IMR-90 (cell line): ENCODE data around the gene IQGAP2. TPM values are rescaled to one million over a fixed set of nuclear protein-coding genes. Genes with fewer than 3 reads are reported as not detected.

Source experiments
- ATAC-seq: fragments of 200-7000 bp; cut with Tn5 transposase; 2 replicates; pipeline ENCODE4 v1.9.1; 2020; ENCODE audit warnings: low read depth, mild to moderate bottlenecking, moderate library complexity
- BruUV-seq: library from RNA; stranded (reverse); fragments of 400-500 nt; replicated peaks from 2 replicates; lab custom pipeline; 2021; lab: Mats Ljungman, UMichigan
- CTCF ChIA-PET: fragments of 300-600 bp; formaldehyde crosslinking; extraction: SDS; loops from one replicate; lab custom pipeline; 2021; ENCODE audit warnings: antibody characterized with exemption; lab: Yijun Ruan, JAX
- POLR2A ChIA-PET: fragments of 300-600 bp; sonication (Branson Sonifier 250); formaldehyde crosslinking; loops from one replicate; lab custom pipeline; 2022; ENCODE audit warnings: antibody characterized with exemption; ENCODE audit not compliant: unreplicated experiment; lab: Charles Lee
- DNase-seq: peaks from one replicate; pipeline ENCODE4 v3.0.0; 2013
- H2AFZ ChIP-seq: replicated peaks from 2 replicates; pipeline ENCODE3; 2013; ENCODE audit warnings: low read length, mild to moderate bottlenecking; ENCODE audit not compliant: poor library complexity
- H2AK5ac ChIP-seq: 2 replicates; pipeline ENCODE4 v1.6.1; 2013; ENCODE audit warnings: low read depth, low read length, inconsistent platforms
- H2AK9ac ChIP-seq: replicated peaks from 2 replicates; pipeline ENCODE3; 2013; ENCODE audit warnings: mild to moderate bottlenecking, low read depth, low read length, moderate library complexity; ENCODE audit not compliant: poor library complexity
- H2BK120ac ChIP-seq: 2 replicates; pipeline ENCODE4 v1.6.1; 2013; ENCODE audit warnings: low read depth, low read length, inconsistent platforms
- H2BK15ac ChIP-seq: 3 replicates; pipeline ENCODE4 v1.6.1; 2013; ENCODE audit warnings: low read depth, low read length, inconsistent platforms
- H2BK20ac ChIP-seq: 2 replicates; pipeline ENCODE4 v1.6.1; 2013; ENCODE audit warnings: low read depth, mild to moderate bottlenecking, inconsistent platforms, low read length, moderate library complexity
- H2BK5ac ChIP-seq: 2 replicates; pipeline ENCODE4 v1.6.1; 2013; ENCODE audit warnings: mild to moderate bottlenecking, low read depth, low read length, inconsistent platforms; ENCODE audit not compliant: poor library complexity, severe bottlenecking
- H3K14ac ChIP-seq: replicated peaks from 2 replicates; pipeline ENCODE4 v1.6.1; 2013; ENCODE audit warnings: low read depth, low read length, inconsistent platforms
- H3K18ac ChIP-seq: 2 replicates; pipeline ENCODE4 v1.6.1; 2013; ENCODE audit warnings: low read depth, low read length, control low read depth
- H3K23ac ChIP-seq: 2 replicates; pipeline ENCODE4 v1.6.1; 2013; ENCODE audit warnings: low read depth, low read length, inconsistent platforms
- H3K27ac ChIP-seq: 2 replicates; pipeline ENCODE4 v1.5.1; 2013; ENCODE audit warnings: mild to moderate bottlenecking, control low read depth, low read length; ENCODE audit not compliant: insufficient read depth
- H3K27me3 ChIP-seq: 2 replicates; pipeline ENCODE4 v1.6.1; 2013; ENCODE audit warnings: low read length; ENCODE audit not compliant: control insufficient read depth, insufficient read depth
- H3K36me3 ChIP-seq: 2 replicates; pipeline ENCODE4 v1.6.1; 2013; ENCODE audit warnings: low read length, mixed read lengths; ENCODE audit not compliant: control insufficient read depth, insufficient read depth
- H3K4ac ChIP-seq: 2 replicates; pipeline ENCODE4 v1.6.1; 2013; ENCODE audit warnings: low read depth, low read length, inconsistent platforms
- H3K4me1 ChIP-seq: 2 replicates; pipeline ENCODE4 v1.6.1; 2013; ENCODE audit warnings: low read length, mixed read lengths; ENCODE audit not compliant: control insufficient read depth, insufficient read depth
- H3K4me2 ChIP-seq: 2 replicates; pipeline ENCODE4 v1.6.1; 2013; ENCODE audit warnings: low read depth, mild to moderate bottlenecking, control low read depth, low read length, moderate library complexity
- H3K4me3 ChIP-seq: 2 replicates; pipeline ENCODE4 v1.5.1; 2013; ENCODE audit warnings: low read depth, mild to moderate bottlenecking, control low read depth, low read length, moderate library complexity; ENCODE audit not compliant: insufficient read depth
- H3K56ac ChIP-seq: 2 replicates; pipeline ENCODE4 v1.6.1; 2013; ENCODE audit warnings: low read length, inconsistent platforms; ENCODE audit not compliant: insufficient read depth; ENCODE audit errors: extremely low read depth
- H3K79me1 ChIP-seq, 2 experiments: 2 replicates each; pipeline ENCODE4 v1.6.1; 2013; ENCODE audit warnings: low read length in 2 of 2, inconsistent platforms in 1 of 2, low read depth in 1 of 2
- H3K9ac ChIP-seq: 2 replicates; pipeline ENCODE4 v1.6.1; 2013; ENCODE audit warnings: low read depth, low read length, control low read depth
- H3K9me1 ChIP-seq: 2 replicates; pipeline ENCODE4 v1.6.1; 2013; ENCODE audit warnings: low read length, inconsistent platforms; ENCODE audit not compliant: insufficient read depth
- H3K9me3 ChIP-seq: 2 replicates; pipeline ENCODE4 v1.6.1; 2013; ENCODE audit warnings: low read length; ENCODE audit not compliant: control insufficient read depth, insufficient read depth
- H4K20me1 ChIP-seq: 2 replicates; pipeline ENCODE4 v1.6.1; 2013; ENCODE audit warnings: low read length, inconsistent platforms; ENCODE audit not compliant: insufficient read depth
- H4K5ac ChIP-seq: 2 replicates; pipeline ENCODE4 v1.6.1; 2013; ENCODE audit warnings: mild to moderate bottlenecking, low read depth, low read length, control low read depth
- H4K8ac ChIP-seq, 2 experiments: 2 replicates each; pipeline ENCODE4 v1.6.1; 2013; ENCODE audit warnings: low read depth in 2 of 2, low read length in 2 of 2, control low read depth in 1 of 2, inconsistent platforms in 1 of 2
- H4K91ac ChIP-seq: 2 replicates; pipeline ENCODE4 v1.6.1; 2013; ENCODE audit warnings: low read depth, low read length, inconsistent platforms; ENCODE audit not compliant: insufficient read depth
- BHLHE40 ChIP-seq: fragments of 150-350 bp; IDR thresholded peaks from 2 replicates; pipeline ENCODE4 v1.6.1; 2016; ENCODE audit warnings: mild to moderate bottlenecking, low read depth, low read length
- CEBPB ChIP-seq: IDR thresholded peaks from 2 replicates; pipeline ENCODE4 v1.6.1; 2012; ENCODE audit warnings: low read depth, low read length, improper control_type of control experiment
- MAFK ChIP-seq: IDR thresholded peaks from 2 replicates; pipeline ENCODE4 v1.6.1; 2012; ENCODE audit warnings: low read depth, low read length, improper control_type of control experiment
- MXI1 ChIP-seq: IDR thresholded peaks from 2 replicates; pipeline ENCODE4 v1.6.1; 2012; ENCODE audit warnings: low read depth, mild to moderate bottlenecking, low read length, moderate library complexity, borderline replicate concordance
- NFE2L2 ChIP-seq: fragments of 150-350 bp; IDR thresholded peaks from 2 replicates; pipeline ENCODE4 v1.6.1; 2016; ENCODE audit warnings: low read depth, mild to moderate bottlenecking, low read length
- RAD21 ChIP-seq: IDR thresholded peaks from 2 replicates; pipeline ENCODE4 v1.6.1; 2012; ENCODE audit warnings: low read length, improper control_type of control experiment
- RCOR1 ChIP-seq: IDR thresholded peaks from 2 replicates; pipeline ENCODE4 v1.6.1; 2012; ENCODE audit warnings: mild to moderate bottlenecking, low read length, improper control_type of control experiment; ENCODE audit not compliant: insufficient replicate concordance
- WGBS, 2 experiments: methylation state at CpG; one replicate each; pipeline versions ENCODE4 v1.1.5 to v1.1.7; 2013; ENCODE audit warnings: missing lambda C conversion rate in 2 of 2; ENCODE audit not compliant: insufficient read length in 1 of 2; ENCODE audit errors: extremely low coverage in 2 of 2; 5-methylcytosine and 5-hydroxymethylcytosine counted together
- dilution Hi-C: fragments of 300-500 bp; cut with HindIII; formaldehyde crosslinking; loops from one replicate; pipeline ENCODE4 v1.14.3; 2018; ENCODE audit warnings: low sequenced_read_pairs; ENCODE audit not compliant: unreplicated experiment
- in situ Hi-C: fragments of 300-500 bp; cut with MboI; formaldehyde crosslinking; loops from 3 replicates; pipeline ENCODE4 v1.14.3; 2019; ENCODE audit warnings: low sequenced_read_pairs, inconsistent platforms, mixed read lengths
- intact Hi-C: fragments of 100-400 bp; cut with micrococcal nuclease; formaldehyde crosslinking; loops from 2 replicates; pipeline ENCODE4 v1.10.0; 2022
- polyA plus RNA-seq, 3 experiments: library from polyadenylated mRNA; depleted of rRNA; stranded (reverse); fragments of >200 nt; gene quantifications; 2 replicates each; pipeline ENCODE4 v1.2.3, GENCODE V29; 2012; ENCODE audit warnings: low replicate concordance in 1 of 3
- total RNA-seq: library from RNA; depleted of rRNA; stranded (reverse); fragments of >200 nt; gene quantifications from 2 replicates; pipeline ENCODE4 v1.2.3, GENCODE V29; 2012
- TF ChIP-seq, protein P1 (sequence below): fragments of 150-350 bp; IDR thresholded peaks from 2 replicates; pipeline ENCODE4 v1.6.1; 2017; ENCODE audit warnings: mild to moderate bottlenecking, antibody characterized with exemption, low read length, low read depth
- TF ChIP-seq, protein P2 (sequence below): fragments of 150-350 bp; IDR thresholded peaks from 2 replicates; pipeline ENCODE4 v1.6.1; 2016; ENCODE audit warnings: low read depth, mild to moderate bottlenecking, low read length, moderate library complexity, borderline replicate concordance

IQGAP2 gene
- total and polyA plus RNA-seq, 2 of the 4 experiments (the other 2 are of a cell fraction) = 0.21 to 0.36 TPM

DNA sequence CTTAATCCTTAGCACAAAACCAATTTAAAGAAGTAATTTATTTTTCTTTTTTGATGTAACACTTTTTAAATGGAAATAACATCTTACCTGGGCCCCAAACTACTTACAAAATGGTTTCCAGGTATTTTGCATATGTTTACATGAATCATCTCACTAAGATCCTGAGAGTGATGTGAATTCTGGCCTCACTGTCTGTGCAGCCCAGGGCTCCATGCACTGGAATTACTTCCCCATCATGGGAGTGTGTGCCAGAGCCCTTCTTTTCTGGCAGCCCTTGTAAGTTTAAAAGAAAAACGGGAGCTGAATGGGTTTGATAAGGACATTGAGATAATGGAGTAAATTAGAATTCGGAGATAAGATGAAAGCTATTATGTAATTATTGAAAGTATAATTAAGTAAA, 300.6 kb downstream of the IQGAP2 start:
- H4K91ac ChIP-seq = no peak overlapping the region
- no peak overlapping the region for H2BK5ac ChIP-seq
- dilution Hi-C loops = no loop called here
- H2BK15ac ChIP-seq = 0 out of 3 replicates have a peak overlapping the region, but pooled peaks have one; percentile 74
- no peak overlapping the region for H2AFZ ChIP-seq
- no TSS peak for BruUV-seq
- H4K8ac ChIP-seq = no peak overlapping the region
- H3K9ac ChIP-seq = no peak overlapping the region
- no peaks in the 10 kb centered on the region for H3K9me3 ChIP-seq
- H2AK9ac ChIP-seq = no peak overlapping the region
- H2BK20ac ChIP-seq = peak overlapping the region; percentile 33; the same call in 1 of the 2 replicates
- 100% methylated on average over 2 of the region's 2 CpGs; no CpG with 5 or more reads in 1 of the 2 experiments for WGBS, 2 experiments
- H4K5ac ChIP-seq = no peak overlapping the region
- no peaks in the 10 kb centered on the region for H3K27me3 ChIP-seq
- H3K36me3 ChIP-seq = no peaks in the 10 kb centered on the region
- in situ Hi-C loops = no loop called here
- DNase-seq (peak; percentile 45), ATAC-seq (no peak)
- peak overlapping the region; percentile 31; the same call in 1 of the 2 replicates for H2AK5ac ChIP-seq
- H3K18ac ChIP-seq = peak overlapping the region; percentile 66; the same call in 1 of the 2 replicates
- no peak overlapping the region for H3K23ac ChIP-seq
- peak overlapping the region; percentile 65 for H3K14ac ChIP-seq
- no peak overlapping the region for H3K56ac ChIP-seq
- no peak overlapping the region for H3K4me2 ChIP-seq
- H3K79me1 ChIP-seq = no peaks in the 10 kb centered on the region
- H4K20me1 ChIP-seq = no peaks in the 10 kb centered on the region
- TF ChIP-seq MXI1 = no peak
- TF ChIP-seq CEBPB = no peak
- TF ChIP-seq, protein P1, sequence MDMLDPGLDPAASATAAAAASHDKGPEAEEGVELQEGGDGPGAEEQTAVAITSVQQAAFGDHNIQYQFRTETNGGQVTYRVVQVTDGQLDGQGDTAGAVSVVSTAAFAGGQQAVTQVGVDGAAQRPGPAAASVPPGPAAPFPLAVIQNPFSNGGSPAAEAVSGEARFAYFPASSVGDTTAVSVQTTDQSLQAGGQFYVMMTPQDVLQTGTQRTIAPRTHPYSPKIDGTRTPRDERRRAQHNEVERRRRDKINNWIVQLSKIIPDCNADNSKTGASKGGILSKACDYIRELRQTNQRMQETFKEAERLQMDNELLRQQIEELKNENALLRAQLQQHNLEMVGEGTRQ = no peak
- no peak for TF ChIP-seq RAD21
- no peak for TF ChIP-seq BHLHE40
- TF ChIP-seq RCOR1 = no peak
- no peak for TF ChIP-seq NFE2L2
- TF ChIP-seq, protein P2, sequence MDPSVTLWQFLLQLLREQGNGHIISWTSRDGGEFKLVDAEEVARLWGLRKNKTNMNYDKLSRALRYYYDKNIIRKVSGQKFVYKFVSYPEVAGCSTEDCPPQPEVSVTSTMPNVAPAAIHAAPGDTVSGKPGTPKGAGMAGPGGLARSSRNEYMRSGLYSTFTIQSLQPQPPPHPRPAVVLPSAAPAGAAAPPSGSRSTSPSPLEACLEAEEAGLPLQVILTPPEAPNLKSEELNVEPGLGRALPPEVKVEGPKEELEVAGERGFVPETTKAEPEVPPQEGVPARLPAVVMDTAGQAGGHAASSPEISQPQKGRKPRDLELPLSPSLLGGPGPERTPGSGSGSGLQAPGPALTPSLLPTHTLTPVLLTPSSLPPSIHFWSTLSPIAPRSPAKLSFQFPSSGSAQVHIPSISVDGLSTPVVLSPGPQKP = no peak
- TF ChIP-seq MAFK = no peak
- POLR2A ChIA-PET = interaction anchor here (1.0 kb wide), 1 partner anchor 14 kb away, joined by 3 read pairs; no protein-coding TSS in a partner anchor
- H3K4me1 ChIP-seq = peaks cover 14% of the 10 kb centered on the region
- peak overlapping the region; percentile 11; the same call in 1 of the 2 replicates for H3K4ac ChIP-seq
- no peak overlapping the region for H3K27ac ChIP-seq
- intact Hi-C loops = no loop called here
- CTCF ChIA-PET = interaction anchor here (1.1 kb wide), 1 partner anchor 14 kb away, joined by 3 read pairs; no protein-coding TSS in a partner anchor
- 0 out of 2 replicates have a peak, but pooled peaks cover 4% of the 10 kb centered on the region for H3K9me1 ChIP-seq
- no peak overlapping the region for H3K4me3 ChIP-seq
- peak overlapping the region; percentile 9; the same call in 1 of the 2 replicates for H2BK120ac ChIP-seq
